ENCODE data around the gene PRAMEF2. TPM values are rescaled to one million over a fixed set of nuclear protein-coding genes. Genes with fewer than 3 reads are reported as not detected.

The PRAMEF2 gene
- total RNA-seq, 1 experiment from 2014 or later, result not detected

DNA sequence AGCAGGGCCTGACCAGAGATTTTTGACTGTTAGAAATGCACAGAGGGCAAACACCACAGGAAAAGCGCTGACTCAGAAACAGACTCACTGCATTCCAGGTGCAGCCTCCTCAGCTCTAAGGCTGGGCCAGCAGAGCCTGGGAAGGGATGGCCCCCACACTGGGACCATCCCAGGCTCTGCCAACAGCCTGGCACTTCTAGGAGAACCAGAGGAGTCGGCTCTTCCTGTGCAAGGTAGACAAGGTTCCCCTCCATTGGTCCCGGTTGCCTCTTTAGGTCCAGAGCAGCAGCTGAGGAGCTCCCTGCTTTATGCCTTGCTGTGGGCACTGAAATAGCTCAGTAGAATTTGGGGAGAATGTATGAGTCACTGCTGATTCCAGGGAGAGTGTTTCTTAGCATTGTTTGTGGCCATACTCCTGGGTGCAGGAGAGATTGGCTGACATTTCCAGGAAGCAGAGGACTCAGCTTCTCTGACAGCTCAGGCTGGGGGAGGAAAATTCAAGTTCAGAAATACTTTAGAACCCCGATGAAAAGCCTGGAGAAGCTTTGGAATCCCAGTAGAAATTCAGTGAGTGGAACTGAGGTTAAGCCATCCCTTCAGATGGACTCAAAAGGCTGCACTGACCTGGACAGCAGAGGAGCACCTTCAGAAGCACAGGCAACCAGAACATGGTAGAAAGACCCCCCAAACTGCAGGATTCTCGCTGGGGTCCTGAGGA lies 46.0 kb upstream of the PRAMEF2 start:
- no peak overlapping the region for H3K56ac ChIP-seq (ENCODE audit: insufficient read length, low read depth, low read length)
- no peak overlapping the region for H3K4ac ChIP-seq (ENCODE audit: low read depth, low read length)
- no peak overlapping the region for H2BK5ac ChIP-seq (ENCODE audit: insufficient read length, low read length)
- DNase-seq, result no peak
- H4K8ac ChIP-seq (replicated peaks; ENCODE audit: insufficient read length, low read depth, low read length), result no peak overlapping the region
- Mint-ChIP-seq H3K9me3 (peaks cover 83 to 89% of the 10 kb centered on the region in 2 experiments), H3K36me3 (ENCODE audit: insufficient read depth in 1 of 3, low read depth in 3 of 3) (peaks cover 0 to 33% (median 2%) of the 10 kb centered on the region in 3 experiments; a peak in 5 of 7 replicates), H3K27me3 (ENCODE audit: low read depth) (peaks cover 1% of the 10 kb centered on the region; the same call in 1 of the 2 replicates), H3K4me1 (no peaks in the 10 kb centered on the region), H3K27ac (no peak overlapping the region), H3K4me3 (no peak overlapping the region)
- peaks cover 54% of the 10 kb centered on the region for H3K9me3 ChIP-seq (ENCODE audit: control insufficient read depth, low read depth, low read length)
- no peak overlapping the region for H3K14ac ChIP-seq (ENCODE audit: insufficient read depth, low read length)
- H4K91ac ChIP-seq (ENCODE audit: insufficient read length, low read depth, low read length), result no peak overlapping the region
- H2BK12ac ChIP-seq (ENCODE audit: insufficient read length, low read depth, low read length), result no peak overlapping the region
- H3K9ac ChIP-seq (ENCODE audit: extremely low read depth, insufficient read length, low read length), result no peak overlapping the region
- no peaks in the 10 kb centered on the region for H3K79me2 ChIP-seq (ENCODE audit: insufficient read depth, low read length)
- no peak overlapping the region for H2BK20ac ChIP-seq (ENCODE audit: low read depth, low read length, poor library complexity, severe bottlenecking)
- no peak overlapping the region for H2BK120ac ChIP-seq (ENCODE audit: low read depth, low read length, poor library complexity, severe bottlenecking)
- H3K23ac ChIP-seq (ENCODE audit: insufficient read length, low read depth, low read length), result no peak overlapping the region
- no peak overlapping the region for H3T11ph ChIP-seq (ENCODE audit: low read length)
- H2AFZ ChIP-seq (ENCODE audit: low read length), result no peak overlapping the region
- no peaks in the 10 kb centered on the region for H3K79me1 ChIP-seq (ENCODE audit: insufficient read depth, low read depth, low read length, poor library complexity, severe bottlenecking)
- H2AK5ac ChIP-seq (ENCODE audit: insufficient read length, low read length), result no peak overlapping the region
- H2BK15ac ChIP-seq (ENCODE audit: low read depth, low read length), result no peak overlapping the region
- H4K5ac ChIP-seq (ENCODE audit: insufficient read length, low read depth, low read length), result no peak overlapping the region
- H3K4me1 ChIP-seq (ENCODE audit: insufficient read depth, low read length), result no peaks in the 10 kb centered on the region
- no peaks in the 10 kb centered on the region for H3K27me3 ChIP-seq (ENCODE audit: insufficient read depth, low read length)
- H3K27ac ChIP-seq (ENCODE audit: insufficient read length, low read depth, low read length), result no peak overlapping the region
- H3K4me2 ChIP-seq (ENCODE audit: insufficient read depth, insufficient read length, low read length), result no peak overlapping the region
- H4K20me1 ChIP-seq (ENCODE audit: control insufficient read depth, insufficient read depth, insufficient read length), result no peaks in the 10 kb centered on the region
- H3K18ac ChIP-seq (ENCODE audit: insufficient read length, low read depth, low read length), result no peak overlapping the region
- no CpG with 5 or more reads among the region's 5 CpGs for WGBS (ENCODE audit: extremely low coverage, insufficient read length, low lambda C conversion rate)
- TF ChIP-seq, protein P1, sequence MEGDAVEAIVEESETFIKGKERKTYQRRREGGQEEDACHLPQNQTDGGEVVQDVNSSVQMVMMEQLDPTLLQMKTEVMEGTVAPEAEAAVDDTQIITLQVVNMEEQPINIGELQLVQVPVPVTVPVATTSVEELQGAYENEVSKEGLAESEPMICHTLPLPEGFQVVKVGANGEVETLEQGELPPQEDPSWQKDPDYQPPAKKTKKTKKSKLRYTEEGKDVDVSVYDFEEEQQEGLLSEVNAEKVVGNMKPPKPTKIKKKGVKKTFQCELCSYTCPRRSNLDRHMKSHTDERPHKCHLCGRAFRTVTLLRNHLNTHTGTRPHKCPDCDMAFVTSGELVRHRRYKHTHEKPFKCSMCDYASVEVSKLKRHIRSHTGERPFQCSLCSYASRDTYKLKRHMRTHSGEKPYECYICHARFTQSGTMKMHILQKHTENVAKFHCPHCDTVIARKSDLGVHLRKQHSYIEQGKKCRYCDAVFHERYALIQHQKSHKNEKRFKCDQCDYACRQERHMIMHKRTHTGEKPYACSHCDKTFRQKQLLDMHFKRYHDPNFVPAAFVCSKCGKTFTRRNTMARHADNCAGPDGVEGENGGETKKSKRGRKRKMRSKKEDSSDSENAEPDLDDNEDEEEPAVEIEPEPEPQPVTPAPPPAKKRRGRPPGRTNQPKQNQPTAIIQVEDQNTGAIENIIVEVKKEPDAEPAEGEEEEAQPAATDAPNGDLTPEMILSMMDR (conservative IDR thresholded peaks at IDR 0.05), result no peak
- H3K23me2 ChIP-seq (ENCODE audit: insufficient read length, low read depth, low read length, poor library complexity, severe bottlenecking), result no peaks in the 10 kb centered on the region

All from H9 (cell line).